BJ (cell line): Measurements from ENCODE around the gene DNAJC4. TPM values are rescaled to one million over a fixed set of nuclear protein-coding genes. Genes with fewer than 3 reads are reported as not detected.

ENCODE experiments used
- CTCF ChIA-PET: fragments of 350-600 bp; formaldehyde crosslinking; extraction: SDS; loops from one replicate; lab custom pipeline; 2021; ENCODE audit warnings: antibody characterized with exemption, inconsistent platforms; lab: Yijun Ruan, JAX
- POLR2A ChIA-PET: fragments of 300-600 bp; sonication (Branson Sonifier 250); formaldehyde crosslinking; extraction: SDS; loops from one replicate; lab custom pipeline; 2021; ENCODE audit warnings: antibody characterized with exemption; lab: Charles Lee
- DNase-seq: peaks from one replicate; pipeline ENCODE4 v3.0.0-alpha.2; 2011; ENCODE audit warnings: low read depth
- H3K27me3 ChIP-seq: 2 replicates; pipeline ENCODE4 v1.6.0; 2011; ENCODE audit warnings: low read length; ENCODE audit not compliant: control insufficient read depth, insufficient read depth
- H3K36me3 ChIP-seq: 2 replicates; pipeline ENCODE4 v1.5.1; 2011; ENCODE audit warnings: low read length; ENCODE audit not compliant: control insufficient read depth, insufficient read depth
- H3K4me3 ChIP-seq: 2 replicates; pipeline ENCODE4 v1.5.1; 2011; ENCODE audit warnings: low read depth, mild to moderate bottlenecking, control low read depth, low read length
- polyA plus RNA-seq: library from polyadenylated mRNA; depleted of rRNA; stranded (reverse); fragments of >200 nt; gene quantifications from 2 replicates; pipeline ENCODE4 v1.2.3, GENCODE V29; 2011; rRNA removed
- TF ChIP-seq, protein P1 (sequence below): IDR thresholded peaks from 2 replicates; pipeline ENCODE4 v1.5.1; 2011; ENCODE audit warnings: low read depth, mild to moderate bottlenecking, control low read depth, inconsistent platforms, low read length, moderate library complexity; ENCODE audit not compliant: insufficient read depth

The DNAJC4 gene
- polyA plus RNA-seq, 1 experiment, result 42.1 TPM

DNA sequence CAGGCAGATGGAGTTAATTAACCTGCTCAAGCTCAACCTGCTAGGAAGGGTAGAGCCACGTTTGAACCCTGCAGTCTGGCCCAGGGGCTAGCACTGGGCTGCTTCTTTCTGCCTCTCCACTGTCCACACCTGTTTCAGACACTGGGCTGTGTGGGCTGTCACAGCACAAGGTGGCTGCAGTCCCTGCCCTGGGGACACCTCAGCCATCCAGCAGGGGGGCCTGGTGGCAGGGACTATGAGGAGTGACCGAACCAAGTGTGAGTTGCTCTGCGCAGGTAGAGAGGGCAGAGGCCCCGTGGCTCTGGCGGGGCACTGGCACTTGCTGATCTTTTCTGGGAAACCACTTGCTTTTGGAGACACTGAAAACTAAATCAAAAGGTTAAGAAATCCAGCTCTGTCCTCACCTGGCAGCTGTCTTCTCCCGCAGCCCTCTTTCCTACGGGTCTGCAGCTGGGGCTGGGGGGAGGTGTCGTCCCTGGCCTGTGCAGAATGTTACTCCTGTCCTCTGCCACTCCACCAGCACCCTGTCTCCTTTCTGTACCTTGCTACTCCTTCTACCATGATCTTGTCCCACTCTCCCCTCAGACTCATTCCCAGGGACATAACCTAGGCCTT lies 48.3 kb downstream of the DNAJC4 start:
- no peaks in the 10 kb centered on the region for H3K27me3 ChIP-seq
- POLR2A ChIA-PET, result no interaction called here

DNA sequence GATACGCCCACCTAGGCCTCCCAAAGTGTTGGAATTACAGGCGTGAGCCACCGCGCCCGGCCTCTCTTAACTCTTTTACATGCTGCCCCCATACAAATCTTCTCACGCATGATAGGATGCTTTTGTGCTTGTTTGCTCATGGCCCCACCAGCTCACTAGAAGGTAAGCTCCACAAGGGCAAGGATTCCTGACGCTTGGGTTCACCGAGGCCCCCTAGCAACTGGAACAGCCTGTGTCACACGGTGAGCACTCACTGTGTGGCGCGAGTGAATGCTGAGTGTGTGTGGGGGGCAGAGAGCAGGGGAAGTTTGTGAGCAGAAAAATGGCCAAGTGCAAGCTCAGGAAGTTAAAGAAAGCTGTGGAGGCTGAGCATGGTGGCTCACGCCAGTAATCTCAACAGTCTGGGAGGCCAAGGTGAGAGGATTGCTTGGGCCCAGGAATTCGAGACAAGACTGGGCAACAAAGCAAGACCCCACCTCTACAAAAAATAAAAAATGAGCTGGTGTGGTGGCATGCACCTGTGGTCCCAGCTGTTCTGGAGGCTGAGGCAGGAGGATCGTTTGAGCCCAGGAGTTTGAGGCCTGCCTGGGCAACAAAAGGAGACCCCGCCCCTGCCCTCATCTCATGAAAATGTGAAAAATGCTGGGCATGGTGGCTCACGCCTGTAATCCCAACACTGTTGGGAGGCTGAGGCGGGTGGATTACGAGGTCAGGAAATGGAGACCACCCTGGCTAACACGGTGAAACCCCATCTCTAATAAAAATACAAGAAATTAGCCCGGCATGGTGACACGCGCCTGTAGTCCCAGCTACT lies 51.8 kb downstream of the DNAJC4 start:
- TF ChIP-seq, protein P1, sequence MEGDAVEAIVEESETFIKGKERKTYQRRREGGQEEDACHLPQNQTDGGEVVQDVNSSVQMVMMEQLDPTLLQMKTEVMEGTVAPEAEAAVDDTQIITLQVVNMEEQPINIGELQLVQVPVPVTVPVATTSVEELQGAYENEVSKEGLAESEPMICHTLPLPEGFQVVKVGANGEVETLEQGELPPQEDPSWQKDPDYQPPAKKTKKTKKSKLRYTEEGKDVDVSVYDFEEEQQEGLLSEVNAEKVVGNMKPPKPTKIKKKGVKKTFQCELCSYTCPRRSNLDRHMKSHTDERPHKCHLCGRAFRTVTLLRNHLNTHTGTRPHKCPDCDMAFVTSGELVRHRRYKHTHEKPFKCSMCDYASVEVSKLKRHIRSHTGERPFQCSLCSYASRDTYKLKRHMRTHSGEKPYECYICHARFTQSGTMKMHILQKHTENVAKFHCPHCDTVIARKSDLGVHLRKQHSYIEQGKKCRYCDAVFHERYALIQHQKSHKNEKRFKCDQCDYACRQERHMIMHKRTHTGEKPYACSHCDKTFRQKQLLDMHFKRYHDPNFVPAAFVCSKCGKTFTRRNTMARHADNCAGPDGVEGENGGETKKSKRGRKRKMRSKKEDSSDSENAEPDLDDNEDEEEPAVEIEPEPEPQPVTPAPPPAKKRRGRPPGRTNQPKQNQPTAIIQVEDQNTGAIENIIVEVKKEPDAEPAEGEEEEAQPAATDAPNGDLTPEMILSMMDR, result no peak
- Histone ChIP-seq H3K27me3 (no peaks in the 10 kb centered on the region), H3K36me3 (peaks cover 6% of the 10 kb centered on the region), H3K4me3 (no peak overlapping the region)
- DNase-seq, result no peak
- ChIA-PET POLR2A (no interaction called here), CTCF (interaction anchor here (1.2 to 2.4 kb wide), 5 partner anchors 10 to 78 kb away, joined by 3 to 10 read pairs (median 6); no protein-coding TSS in a partner anchor)

More for the DNA sequence above, 48.3 kb downstream of the DNAJC4 start:
- TF ChIP-seq, protein P1, result no peak
- CTCF ChIA-PET, result interaction anchor here (0.9 to 3.7 kb wide), 5 partner anchors 9 to 74 kb away, joined by 3 to 14 read pairs (median 5); no protein-coding TSS in a partner anchor
- DNase-seq, result no peak
- H3K36me3 ChIP-seq, result peaks cover 13% of the 10 kb centered on the region
- H3K4me3 ChIP-seq, result no peak overlapping the region

DNA sequence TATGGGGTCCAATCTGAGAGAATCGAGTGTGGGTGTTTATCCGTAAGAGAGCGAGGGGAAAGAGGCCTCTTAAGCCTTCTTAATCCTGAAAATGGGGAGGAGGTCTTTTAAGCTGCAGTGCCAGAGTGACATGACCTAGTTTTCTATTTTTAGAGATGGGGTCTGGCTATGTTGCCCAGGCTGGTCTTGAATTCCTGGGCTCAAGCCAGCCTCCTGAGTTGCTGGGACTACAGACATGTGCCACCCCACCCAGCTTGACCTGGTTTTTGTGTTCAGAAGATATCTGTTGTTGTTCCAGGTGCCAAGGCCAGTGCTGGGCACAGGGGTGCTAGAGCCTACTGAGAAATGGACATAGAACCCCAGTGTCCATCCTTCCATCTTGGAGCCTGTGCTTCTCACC lies 52.7 kb downstream of the DNAJC4 start:
- Histone ChIP-seq H3K4me3 (no peak overlapping the region), H3K27me3 (no peaks in the 10 kb centered on the region)
- no peak for DNase-seq

More for the DNA sequence above, 52.7 kb downstream of the DNAJC4 start:
- TF ChIP-seq, protein P1, result no peak
- ChIA-PET POLR2A (no interaction called here), CTCF (interaction anchor here (1.1 to 9.2 kb wide), 6 partner anchors 11 to 79 kb away, joined by 3 to 88 read pairs (median 4); partner anchors contain the start of gene CATSPERZ)
- peaks cover 6% of the 10 kb centered on the region for H3K36me3 ChIP-seq

Other genes with a start within 250 kb of the DNAJC4 start
- gene OTUB1, start 244.1 kb upstream of the DNAJC4 start, polyA plus RNA-seq, result 108 and 143 TPM in 2 replicates
- gene FLRT1, start 194.6 kb upstream of the DNAJC4 start, polyA plus RNA-seq, result 0.32 and 0.42 TPM in 2 replicates
- 11.7 and 12.4 TPM in 2 replicates for gene MACROD1, start 64.4 kb upstream of the DNAJC4 start, polyA plus RNA-seq
- gene STIP1, start 44.4 kb upstream of the DNAJC4 start, polyA plus RNA-seq, result 139 and 150 TPM in 2 replicates
- gene FERMT3, start 23.8 kb upstream of the DNAJC4 start, polyA plus RNA-seq, result 0.83 and 1.9 TPM in 2 replicates
- gene TRPT1, start 4.4 kb upstream of the DNAJC4 start, polyA plus RNA-seq, result 30.7 and 53.1 TPM in 2 replicates
- 40.5 and 51.2 TPM in 2 replicates for gene NUDT22, start 4.3 kb upstream of the DNAJC4 start, polyA plus RNA-seq
- gene VEGFB, start 4.0 kb downstream of the DNAJC4 start, polyA plus RNA-seq, result 10.2 and 13.2 TPM in 2 replicates
- gene FKBP2, start 10.5 kb downstream of the DNAJC4 start, polyA plus RNA-seq, result 65.6 and 76.2 TPM in 2 replicates
- 174 and 283 TPM in 2 replicates for gene PPP1R14B, start 16.4 kb downstream of the DNAJC4 start, polyA plus RNA-seq
- 17.9 and 30.2 TPM in 2 replicates for gene PLCB3, start 21.0 kb downstream of the DNAJC4 start, polyA plus RNA-seq
- 62.3 and 85.3 TPM in 2 replicates for gene BAD, start 54.1 kb downstream of the DNAJC4 start, polyA plus RNA-seq
- gene GPR137, start 55.3 kb downstream of the DNAJC4 start, polyA plus RNA-seq, result 22.6 and 33.7 TPM in 2 replicates
- gene KCNK4, start 60.8 kb downstream of the DNAJC4 start, polyA plus RNA-seq, result 0.05 TPM in 1 of 2 replicates, not detected in the other
- not detected in 2 replicates for gene CATSPERZ, start 69.8 kb downstream of the DNAJC4 start, polyA plus RNA-seq
- 8.9 and 17.4 TPM in 2 replicates for gene ESRRA, start 75.0 kb downstream of the DNAJC4 start, polyA plus RNA-seq
- 154 and 189 TPM in 2 replicates for gene TRMT112, start 87.0 kb downstream of the DNAJC4 start, polyA plus RNA-seq
- gene PRDX5, start 87.6 kb downstream of the DNAJC4 start, polyA plus RNA-seq, result 398 and 468 TPM in 2 replicates
- gene CCDC88B, start 109.7 kb downstream of the DNAJC4 start, polyA plus RNA-seq, result 0.49 and 0.66 TPM in 2 replicates
- gene RPS6KA4, start 128.6 kb downstream of the DNAJC4 start, polyA plus RNA-seq, result 22.9 and 33.8 TPM in 2 replicates